K562 (cell line): Measurements from ENCODE around the gene ZNF322. TPM values are rescaled to one million over a fixed set of nuclear protein-coding genes. Genes with fewer than 3 reads are reported as not detected.
A peak's percentile ranks its signal among the peaks of the same experiment; 100 is the strongest.

Source experiments
- ATF7 ChIP-seq: fragments of 450-650 bp; IDR thresholded peaks from 2 replicates; pipeline ENCODE4 v1.7.1; 2014; ENCODE audit warnings: mild to moderate bottlenecking, moderate library complexity
- BRF2 ChIP-seq: IDR thresholded peaks from 3 replicates; pipeline ENCODE4 v1.6.1; 2011; ENCODE audit warnings: borderline replicate concordance, mild to moderate bottlenecking; ENCODE audit not compliant: insufficient read length, insufficient read depth
- CBFA2T2 ChIP-seq: fragments of 450-650 bp; conservative IDR thresholded peaks from 2 replicates; pipeline ENCODE4 v1.6.1; 2017; ENCODE audit warnings: mild to moderate bottlenecking
- CXXC5 ChIP-seq: fragments of 250-450 bp; sonication (Bioruptor Pico); IDR thresholded peaks from 2 replicates; pipeline ENCODE4 v1.8.0; 2022; ENCODE audit warnings: inconsistent platforms, mild to moderate bottlenecking, moderate library complexity
- FOXM1 ChIP-seq, 2 experiments: fragments of 450-650 bp in 1 of 2; sonication (generic) in 1 of 2; formaldehyde crosslinking in 1 of 2; IDR thresholded peaks; 2 replicates each; pipeline versions ENCODE4 v1.6.1 to v1.9.0; 2017 to 2022; ENCODE audit warnings: low read depth in 2 of 2, mild to moderate bottlenecking in 2 of 2, missing genetic modification reagents in 1 of 2, moderate library complexity in 1 of 2
- GABPA ChIP-seq: fragments of 200-800 bp; sonication (Bioruptor generic); conservative IDR thresholded peaks from 2 replicates; pipeline ENCODE4 v1.6.1; 2016; ENCODE audit warnings: low read depth, missing genetic modification characterization, missing compliant biosample characterization
- KDM1A ChIP-seq, 2 experiments: fragments of 450-650 bp; IDR thresholded peaks; 2 replicates each; pipeline ENCODE4 v1.6.1; 2016; ENCODE audit warnings: mild to moderate bottlenecking in 2 of 2
- SUPT5H ChIP-seq: fragments of 450-650 bp; IDR thresholded peaks from 2 replicates; pipeline ENCODE4 v1.6.1; 2016
- TAF7 ChIP-seq: fragments of 450-650 bp; IDR thresholded peaks from 2 replicates; pipeline ENCODE4 v1.6.1; 2016; ENCODE audit warnings: missing genetic modification characterization, missing compliant biosample characterization
- TFAP4 ChIP-seq: sonication (generic); formaldehyde crosslinking; IDR thresholded peaks from 2 replicates; pipeline ENCODE4 v1.8.0; 2022; ENCODE audit warnings: missing genetic modification reagents, mild to moderate bottlenecking, moderate library complexity, borderline replicate concordance
- WHSC1 ChIP-seq: IDR thresholded peaks from one replicate; pipeline ENCODE4 v1.6.1; 2012; ENCODE audit warnings: low read length, control low read depth, inconsistent platforms
- ZBTB8A ChIP-seq: fragments of 450-650 bp; IDR thresholded peaks from 2 replicates; pipeline ENCODE4 v1.6.1; 2018; ENCODE audit warnings: mild to moderate bottlenecking, moderate library complexity; ENCODE audit not compliant: partially characterized antibody
- ZC3H8 ChIP-seq: fragments of 450-650 bp; IDR thresholded peaks from 2 replicates; pipeline ENCODE4 v1.6.1; 2017
- ZNF175 ChIP-seq: fragments of 200-800 bp; sonication (Bioruptor generic); IDR thresholded peaks from 2 replicates; pipeline ENCODE4 v1.6.1; 2016; ENCODE audit warnings: low read depth, mild to moderate bottlenecking, missing genetic modification characterization, missing compliant biosample characterization
- ZNF274 ChIP-seq: IDR thresholded peaks from 2 replicates; pipeline ENCODE4 v1.6.1; 2011; ENCODE audit warnings: low read depth, mild to moderate bottlenecking, low read length, moderate library complexity, borderline replicate concordance
- polyA plus RNA-seq, 8 experiments: library from polyadenylated mRNA; depleted of rRNA in 4 of 8; stranded (reverse) in 5 of 8; unstranded in 3 of 8; fragments of >200 nt; fragmentation: Nextera tagmentation in 2 of 8; fragmentation: Illumina TruSeq in 1 of 8; extraction: Ambion mirVana in 2 of 8; extraction: Trizol in 1 of 8; gene quantifications; 2 replicates each; pipeline versions ENCODE4 v1.2.1 to v1.2.3, GENCODE V29; 2011 to 2014; ENCODE audit warnings: inconsistent platforms in 1 of 8, missing spikeins in 1 of 8
- total RNA-seq, 7 experiments: library from RNA; depleted of rRNA in 6 of 7; stranded (reverse); fragments of >200 nt in 6 of 7; fragmentation: Illumina TruSeq in 2 of 7; extraction: Trizol in 2 of 7; gene quantifications; 2 replicates each; pipeline versions ENCODE4 v1.2.1 to v1.2.3, GENCODE V29; 2011 to 2021; ENCODE audit warnings: low replicate concordance in 1 of 7
- TF ChIP-seq, protein P1 (sequence below): sonication (generic); formaldehyde crosslinking; IDR thresholded peaks from 2 replicates; pipeline ENCODE4 v1.8.0; 2023; ENCODE audit warnings: mild to moderate bottlenecking, missing genetic modification reagents
- TF ChIP-seq, protein P2 (sequence below): sonication (generic); formaldehyde crosslinking; IDR thresholded peaks from 2 replicates; pipeline ENCODE4 v1.8.1; 2022; ENCODE audit warnings: missing genetic modification reagents
- TF ChIP-seq, protein P3 (sequence below), 2 experiments: fragments of 150-350 bp in 1 of 2; IDR thresholded peaks; 2 replicates each; pipeline ENCODE4 v1.6.1; 2012 to 2016; ENCODE audit warnings: low read depth in 2 of 2, low read length in 2 of 2, mild to moderate bottlenecking in 1 of 2, moderate library complexity in 1 of 2

Gene ZNF322
- total and polyA plus RNA-seq, 9 of the 15 experiments (the other 6 are each of a cell fraction or from before 2014, with no cell fraction given) = 4.7 to 31.2 (median 18.7) TPM

DNA sequence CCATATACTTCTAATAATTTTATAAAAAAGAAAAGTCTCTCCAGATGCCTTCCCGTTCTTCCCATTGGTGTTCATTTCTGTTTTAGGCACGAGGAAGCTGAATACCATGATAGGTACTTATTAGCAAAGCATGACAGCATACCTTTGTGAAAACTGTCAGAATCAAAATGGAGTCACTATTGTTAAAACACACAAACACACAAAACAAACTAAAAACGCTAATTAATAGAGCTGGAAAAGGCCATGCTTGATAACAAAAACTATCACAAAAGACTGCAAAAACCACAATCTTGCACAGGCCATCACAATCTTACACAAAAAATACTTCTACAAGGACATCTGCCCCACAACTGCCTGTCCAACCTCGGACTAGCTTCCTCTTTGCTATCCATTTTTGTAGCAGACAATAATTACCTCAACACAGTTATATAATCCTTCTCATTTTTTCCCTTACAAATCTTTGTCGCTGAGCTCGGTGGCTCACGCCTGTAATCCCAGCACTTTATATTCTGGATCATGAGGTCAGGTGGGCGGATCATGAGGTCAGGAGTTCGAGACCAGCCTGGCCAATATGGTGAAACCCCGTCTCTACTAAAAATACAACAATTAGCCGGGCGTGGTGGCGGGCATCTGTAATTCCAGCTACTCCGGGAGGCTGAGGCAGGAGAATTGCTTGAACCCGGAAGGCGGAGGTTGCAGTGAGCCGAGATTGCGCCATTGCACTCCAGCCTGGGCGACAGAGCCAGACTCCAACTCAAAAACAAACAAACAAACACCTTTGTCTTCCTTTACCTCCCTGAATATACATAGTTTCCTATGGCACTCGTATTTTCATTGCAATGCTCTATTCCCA is 66.0 kb downstream of the ZNF322 start (continued):
- TF ChIP-seq BRF2 = no peak
- no peak for TF ChIP-seq ZBTB8A
- no peak for TF ChIP-seq FOXM1 (IDR thresholded peaks at IDR 0.05; ENCODE audit: low read depth)
- no peak for TF ChIP-seq FOXM1 (CRISPR knock-in tag; IDR thresholded peaks at IDR 0.05; ENCODE audit: low read depth)
- TF ChIP-seq CBFA2T2 = no peak
- TF ChIP-seq CXXC5 (CRISPR knock-in tag) = peak; percentile 39
- no peak for TF ChIP-seq ZC3H8
- TF ChIP-seq GABPA (tag) = no peak
- TF ChIP-seq, protein P1, sequence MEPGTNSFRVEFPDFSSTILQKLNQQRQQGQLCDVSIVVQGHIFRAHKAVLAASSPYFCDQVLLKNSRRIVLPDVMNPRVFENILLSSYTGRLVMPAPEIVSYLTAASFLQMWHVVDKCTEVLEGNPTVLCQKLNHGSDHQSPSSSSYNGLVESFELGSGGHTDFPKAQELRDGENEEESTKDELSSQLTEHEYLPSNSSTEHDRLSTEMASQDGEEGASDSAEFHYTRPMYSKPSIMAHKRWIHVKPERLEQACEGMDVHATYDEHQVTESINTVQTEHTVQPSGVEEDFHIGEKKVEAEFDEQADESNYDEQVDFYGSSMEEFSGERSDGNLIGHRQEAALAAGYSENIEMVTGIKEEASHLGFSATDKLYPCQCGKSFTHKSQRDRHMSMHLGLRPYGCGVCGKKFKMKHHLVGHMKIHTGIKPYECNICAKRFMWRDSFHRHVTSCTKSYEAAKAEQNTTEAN (CRISPR knock-in tag) = no peak
- TF ChIP-seq KDM1A (IDR thresholded peaks at IDR 0.05) = peak; percentile 69 to 71
- TF ChIP-seq, protein P2, sequence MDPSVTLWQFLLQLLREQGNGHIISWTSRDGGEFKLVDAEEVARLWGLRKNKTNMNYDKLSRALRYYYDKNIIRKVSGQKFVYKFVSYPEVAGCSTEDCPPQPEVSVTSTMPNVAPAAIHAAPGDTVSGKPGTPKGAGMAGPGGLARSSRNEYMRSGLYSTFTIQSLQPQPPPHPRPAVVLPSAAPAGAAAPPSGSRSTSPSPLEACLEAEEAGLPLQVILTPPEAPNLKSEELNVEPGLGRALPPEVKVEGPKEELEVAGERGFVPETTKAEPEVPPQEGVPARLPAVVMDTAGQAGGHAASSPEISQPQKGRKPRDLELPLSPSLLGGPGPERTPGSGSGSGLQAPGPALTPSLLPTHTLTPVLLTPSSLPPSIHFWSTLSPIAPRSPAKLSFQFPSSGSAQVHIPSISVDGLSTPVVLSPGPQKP (CRISPR knock-in tag) = no peak
- no peak for TF ChIP-seq SUPT5H
- TF ChIP-seq ZNF274 = no peak
- TF ChIP-seq TAF7 (tag) = peak; percentile 53; the same call in 1 of the 2 replicates
- TF ChIP-seq ZNF175 (CRISPR knock-in tag) = peak; percentile 68; the same call in 1 of the 2 replicates
- TF ChIP-seq WHSC1 = no peak
- TF ChIP-seq, protein P3, sequence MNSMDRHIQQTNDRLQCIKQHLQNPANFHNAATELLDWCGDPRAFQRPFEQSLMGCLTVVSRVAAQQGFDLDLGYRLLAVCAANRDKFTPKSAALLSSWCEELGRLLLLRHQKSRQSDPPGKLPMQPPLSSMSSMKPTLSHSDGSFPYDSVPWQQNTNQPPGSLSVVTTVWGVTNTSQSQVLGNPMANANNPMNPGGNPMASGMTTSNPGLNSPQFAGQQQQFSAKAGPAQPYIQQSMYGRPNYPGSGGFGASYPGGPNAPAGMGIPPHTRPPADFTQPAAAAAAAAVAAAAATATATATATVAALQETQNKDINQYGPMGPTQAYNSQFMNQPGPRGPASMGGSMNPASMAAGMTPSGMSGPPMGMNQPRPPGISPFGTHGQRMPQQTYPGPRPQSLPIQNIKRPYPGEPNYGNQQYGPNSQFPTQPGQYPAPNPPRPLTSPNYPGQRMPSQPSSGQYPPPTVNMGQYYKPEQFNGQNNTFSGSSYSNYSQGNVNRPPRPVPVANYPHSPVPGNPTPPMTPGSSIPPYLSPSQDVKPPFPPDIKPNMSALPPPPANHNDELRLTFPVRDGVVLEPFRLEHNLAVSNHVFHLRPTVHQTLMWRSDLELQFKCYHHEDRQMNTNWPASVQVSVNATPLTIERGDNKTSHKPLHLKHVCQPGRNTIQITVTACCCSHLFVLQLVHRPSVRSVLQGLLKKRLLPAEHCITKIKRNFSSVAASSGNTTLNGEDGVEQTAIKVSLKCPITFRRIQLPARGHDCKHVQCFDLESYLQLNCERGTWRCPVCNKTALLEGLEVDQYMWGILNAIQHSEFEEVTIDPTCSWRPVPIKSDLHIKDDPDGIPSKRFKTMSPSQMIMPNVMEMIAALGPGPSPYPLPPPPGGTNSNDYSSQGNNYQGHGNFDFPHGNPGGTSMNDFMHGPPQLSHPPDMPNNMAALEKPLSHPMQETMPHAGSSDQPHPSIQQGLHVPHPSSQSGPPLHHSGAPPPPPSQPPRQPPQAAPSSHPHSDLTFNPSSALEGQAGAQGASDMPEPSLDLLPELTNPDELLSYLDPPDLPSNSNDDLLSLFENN (IDR thresholded peaks at IDR 0.05; ENCODE audit: low read depth in 2 of 2, low read length in 2 of 2) = no peak
- TF ChIP-seq ATF7 = peak; percentile 79
- peak; percentile 40; the same call in 1 of the 2 replicates for TF ChIP-seq TFAP4
